Neural crest cell (in vitro differentiated cells): ENCODE measurements around the gene MACROH2A2. TPM values are rescaled to one million over a fixed set of nuclear protein-coding genes. Genes with fewer than 3 reads are reported as not detected.
A peak's percentile ranks its signal among the peaks of the same experiment; 100 is the strongest.
"Not testable (repeated sequence)": the region's sequence is repeated elsewhere in the genome, so short reads cannot be mapped to it uniquely, and the experiment has no call there.

Source experiments
- DNase-seq: peaks from one replicate; pipeline ENCODE4 v3.0.0; 2021; ENCODE audit warnings: low read depth, mixed read lengths, low spot score
- H3K27ac Mint-ChIP-seq: one replicate; pipeline ENCODE4 v1.8.0; 2021; ENCODE audit warnings: mild to moderate bottlenecking, mixed read lengths; ENCODE audit not compliant: unreplicated experiment
- H3K27me3 Mint-ChIP-seq: 2 replicates; pipeline ENCODE4 v1.8.0; 2021; ENCODE audit warnings: low read depth, mild to moderate bottlenecking, mixed read lengths
- H3K36me3 Mint-ChIP-seq: 2 replicates; pipeline ENCODE4 v1.8.0; 2021; ENCODE audit warnings: low read depth, mild to moderate bottlenecking, mixed read lengths
- H3K4me1 Mint-ChIP-seq: 2 replicates; pipeline ENCODE4 v1.8.0; 2021; ENCODE audit warnings: mixed read lengths
- H3K4me3 Mint-ChIP-seq: one replicate; pipeline ENCODE4 v1.8.0; 2021; ENCODE audit warnings: mild to moderate bottlenecking, mixed read lengths
- H3K9me3 Mint-ChIP-seq: 2 replicates; pipeline ENCODE4 v1.8.0; 2021; ENCODE audit warnings: mixed read lengths
- CTCF ChIP-seq: fragments of 200-600 bp; sonication (generic); conservative IDR thresholded peaks from 2 replicates; pipeline ENCODE4 v1.5.0; 2021; ENCODE audit warnings: antibody characterized with exemption, mild to moderate bottlenecking
- total RNA-seq: library from RNA; stranded (reverse); gene quantifications from 2 replicates; pipeline ENCODE4 v1.2.1, GENCODE V29; 2021

MACROH2A2 gene
- total RNA-seq, 1 donor from 2014 or later = 149 TPM

GRCh38 chr10:70098271-70098670 lies 45.6 kb downstream of the MACROH2A2 start:
- peaks cover 34% of the 10 kb centered on the region for H3K36me3 Mint-ChIP-seq
- DNase-seq = no peak
- no peak for TF ChIP-seq CTCF
- no peaks in the 10 kb centered on the region for H3K27me3 Mint-ChIP-seq
- no peaks in the 10 kb centered on the region for H3K9me3 Mint-ChIP-seq
- H3K4me3 Mint-ChIP-seq = no peak overlapping the region
- peaks cover 4% of the 10 kb centered on the region for H3K4me1 Mint-ChIP-seq
- no peak overlapping the region for H3K27ac Mint-ChIP-seq

- peaks cover 41% of the 10 kb centered on the region for H3K36me3 Mint-ChIP-seq
- H3K27ac Mint-ChIP-seq, H3K4me3 Mint-ChIP-seq, H3K27me3 Mint-ChIP-seq, H3K9me3 Mint-ChIP-seq, DNase-seq: not testable (repeated sequence)
- H3K4me1 Mint-ChIP-seq = peaks cover 18% of the 10 kb centered on the region
These were observed 48.5 kb downstream of the MACROH2A2 start for GRCh38 chr10:70101068-70101562.

GRCh38 chr10:70101668-70102067 lies 49.0 kb downstream of the MACROH2A2 start:
- H3K36me3 Mint-ChIP-seq = peaks cover 41% of the 10 kb centered on the region

GRCh38 chr10:70106958-70107791 lies 54.5 kb downstream of the MACROH2A2 start:
- H3K36me3 Mint-ChIP-seq = peaks cover 20% of the 10 kb centered on the region

More at GRCh38 chr10:70101668-70102067, 49.0 kb downstream of the MACROH2A2 start:
- H3K4me1 Mint-ChIP-seq = peaks cover 18% of the 10 kb centered on the region
- no peak for TF ChIP-seq CTCF
- no peaks in the 10 kb centered on the region for H3K27me3 Mint-ChIP-seq
- H3K9me3 Mint-ChIP-seq = no peaks in the 10 kb centered on the region
- H3K27ac Mint-ChIP-seq = no peak overlapping the region
- H3K4me3 Mint-ChIP-seq = no peak overlapping the region
- no peak for DNase-seq

GRCh38 chr10:70109064-70109729 lies 56.6 kb downstream of the MACROH2A2 start:
- H3K9me3 Mint-ChIP-seq = no peaks in the 10 kb centered on the region
- peaks cover 19% of the 10 kb centered on the region for H3K4me1 Mint-ChIP-seq
- H3K27me3 Mint-ChIP-seq = no peaks in the 10 kb centered on the region
- H3K36me3 Mint-ChIP-seq = peaks cover 21% of the 10 kb centered on the region
- no peak for DNase-seq
- no peak overlapping the region for H3K4me3 Mint-ChIP-seq
- peak overlapping the region; percentile 6 for H3K27ac Mint-ChIP-seq
- no peak for TF ChIP-seq CTCF

More at GRCh38 chr10:70106958-70107791, 54.5 kb downstream of the MACROH2A2 start:
- peak; percentile 59 for DNase-seq
- H3K27me3 Mint-ChIP-seq = no peaks in the 10 kb centered on the region
- peak overlapping the region; percentile 87 for H3K27ac Mint-ChIP-seq
- peak; percentile 64 for TF ChIP-seq CTCF
- peaks cover 19% of the 10 kb centered on the region for H3K4me1 Mint-ChIP-seq
- H3K9me3 Mint-ChIP-seq = no peaks in the 10 kb centered on the region
- no peak overlapping the region for H3K4me3 Mint-ChIP-seq
